GM12878 (cell line): ENCODE data around the gene AIF1. TPM values are rescaled to one million over a fixed set of nuclear protein-coding genes. Genes with fewer than 3 reads are reported as not detected.

Experiments used
- ATAC-seq: fragments of 200-7000 bp; cut with Tn5 transposase; 3 replicates; pipeline ENCODE4 v1.9.1; 2020; ENCODE audit warnings: mild to moderate bottlenecking, moderate library complexity
- BruUV-seq: library from RNA; stranded (reverse); fragments of 400-500 nt; replicated peaks from 2 replicates; lab custom pipeline; 2021; lab: Mats Ljungman, UMichigan
- CTCF ChIA-PET: fragments of 300-600 bp; sonication (Branson Sonifier 250); formaldehyde crosslinking; extraction: SDS; loops from one replicate; lab custom pipeline; 2021; ENCODE audit warnings: inconsistent platforms; lab: Yijun Ruan, JAX
- POLR2A ChIA-PET: fragments of 350-600 bp; formaldehyde crosslinking; extraction: SDS; loops from one replicate; lab custom pipeline; 2021; ENCODE audit warnings: inconsistent platforms; lab: Charles Lee
- RAD21 ChIA-PET: fragments of 300-600 bp; sonication (Branson Sonifier 250); formaldehyde crosslinking; loops from one replicate; lab custom pipeline; 2023; ENCODE audit warnings: antibody characterized with exemption; ENCODE audit not compliant: unreplicated experiment; lab: Charles Lee
- SMC1A ChIA-PET: fragments of 300-600 bp; sonication (Branson Sonifier 250); formaldehyde crosslinking; loops from one replicate; lab custom pipeline; 2023; ENCODE audit not compliant: unreplicated experiment, uncharacterized antibody; lab: Charles Lee
- DNase-seq: peaks from one replicate; pipeline ENCODE4 v3.0.0-alpha.2; 2011; ENCODE audit warnings: low read depth, low spot score
- FAIRE-seq: peaks from 3 replicates; lab custom pipeline; 2011; peaks lifted over from hg19 to GRCh38; lab: Jason Lieb, UNC
- H2AFZ ChIP-seq: 2 replicates; pipeline ENCODE4 v1.6.0; 2011; ENCODE audit warnings: low read depth, low read length, control low read depth; ENCODE audit not compliant: control insufficient read depth
- H3K27ac ChIP-seq: 2 replicates; pipeline ENCODE4 v1.5.1; 2011; ENCODE audit warnings: control low read depth; ENCODE audit not compliant: control insufficient read depth, insufficient read depth
- H3K27me3 ChIP-seq, 2 experiments: replicated peaks in 1 of 2; 2 replicates each; pipeline versions ENCODE4 v1.6.0 to v1.6.1; 2011; ENCODE audit warnings: low read length in 1 of 2; ENCODE audit not compliant: control insufficient read depth in 2 of 2, insufficient read depth in 2 of 2
- H3K36me3 ChIP-seq, 2 experiments: 2 replicates each; pipeline ENCODE4 v1.5.1; 2011; ENCODE audit warnings: low read length in 1 of 2; ENCODE audit not compliant: control insufficient read depth in 2 of 2, insufficient read depth in 2 of 2
- H3K4me1 ChIP-seq: 2 replicates; pipeline ENCODE4 v1.6.1; 2011; ENCODE audit warnings: mild to moderate bottlenecking, low read length, moderate library complexity, mixed read lengths; ENCODE audit not compliant: control insufficient read depth, insufficient read depth
- H3K4me2 ChIP-seq: 2 replicates; pipeline ENCODE4 v1.6.0; 2011; ENCODE audit warnings: control low read depth; ENCODE audit not compliant: control insufficient read depth, insufficient read depth
- H3K4me3 ChIP-seq: fragments of 200-600 bp; sonication (generic); 2 replicates; pipeline ENCODE4 v1.5.1; 2016
- H3K79me2 ChIP-seq: 2 replicates; pipeline ENCODE4 v1.6.0; 2011; ENCODE audit warnings: low read length; ENCODE audit not compliant: control insufficient read depth, insufficient read depth
- H3K9ac ChIP-seq: 2 replicates; pipeline ENCODE4 v1.8.0; 2011; ENCODE audit warnings: low read length, control low read depth, mixed read lengths; ENCODE audit not compliant: control insufficient read depth, insufficient read depth
- H3K9me3 ChIP-seq: replicated peaks from 3 replicates; pipeline ENCODE4 v1.5.1; 2011; ENCODE audit warnings: mild to moderate bottlenecking, low read length; ENCODE audit not compliant: control insufficient read depth, insufficient read depth
- H4K20me1 ChIP-seq: 2 replicates; pipeline ENCODE4 v1.6.0; 2011; ENCODE audit not compliant: control insufficient read depth, insufficient read depth
- ETV6 ChIP-seq, 2 experiments: fragments of 450-650 bp in 1 of 2; IDR thresholded peaks in 1 of 2; conservative IDR thresholded peaks in 1 of 2; 2 replicates each; pipeline ENCODE4 v1.6.1; 2014; ENCODE audit warnings: antibody characterized with exemption in 1 of 2, borderline replicate concordance in 1 of 2, low read depth in 1 of 2, mild to moderate bottlenecking in 1 of 2, moderate library complexity in 1 of 2
- MEF2B ChIP-seq: fragments of 450-650 bp; IDR thresholded peaks from 2 replicates; pipeline ENCODE4 v1.6.1; 2018; ENCODE audit warnings: mild to moderate bottlenecking, moderate library complexity; ENCODE audit not compliant: partially characterized antibody, poor library complexity, severe bottlenecking
- MXI1 ChIP-seq: fragments of 150-350 bp; IDR thresholded peaks from 2 replicates; pipeline ENCODE4 v1.6.1; 2011; ENCODE audit warnings: low read depth, mild to moderate bottlenecking, inconsistent platforms, low read length, improper control_type of control experiment
- MYB ChIP-seq: fragments of 150-350 bp; IDR thresholded peaks from 2 replicates; pipeline ENCODE4 v1.6.1; 2014; ENCODE audit warnings: mild to moderate bottlenecking, low read depth, low read length, borderline replicate concordance
- NFYA ChIP-seq: IDR thresholded peaks from 2 replicates; pipeline ENCODE4 v1.6.1; 2011; ENCODE audit warnings: low read depth, mild to moderate bottlenecking, low read length, improper control_type of control experiment, borderline replicate concordance
- NKRF ChIP-seq: fragments of 450-650 bp; conservative IDR thresholded peaks from 2 replicates; pipeline ENCODE4 v1.6.1; 2017; ENCODE audit warnings: mild to moderate bottlenecking, moderate library complexity
- RUNX3 ChIP-seq: IDR thresholded peaks from 2 replicates; pipeline ENCODE4 v1.6.1; 2012; ENCODE audit warnings: low read length, inconsistent platforms
- SPI1 ChIP-seq: IDR thresholded peaks from 2 replicates; pipeline ENCODE4 v1.6.1; 2011; ENCODE audit warnings: low read depth, mild to moderate bottlenecking, low read length, moderate library complexity, borderline replicate concordance; ENCODE audit not compliant: insufficient read depth
- TCF3 ChIP-seq: IDR thresholded peaks from 2 replicates; pipeline ENCODE4 v1.6.1; 2012; ENCODE audit warnings: low read depth, mild to moderate bottlenecking, low read length, borderline replicate concordance; ENCODE audit not compliant: insufficient read depth
- USF1 ChIP-seq: IDR thresholded peaks from 2 replicates; pipeline ENCODE4 v1.6.1; 2011; ENCODE audit warnings: borderline replicate concordance, low read depth, mild to moderate bottlenecking, moderate library complexity, mixed read lengths, low read length; ENCODE audit not compliant: insufficient read depth; ENCODE audit errors: extremely low read length
- ZNF217 ChIP-seq: fragments of 450-650 bp; IDR thresholded peaks from 2 replicates; pipeline ENCODE4 v1.6.1; 2017; ENCODE audit warnings: antibody characterized with exemption, mild to moderate bottlenecking
- ZNF687 ChIP-seq: fragments of 450-650 bp; IDR thresholded peaks from 2 replicates; pipeline ENCODE4 v1.6.1; 2017; ENCODE audit warnings: mild to moderate bottlenecking, moderate library complexity
- WGBS: methylation state at CpG from one replicate; pipeline ENCODE4 v1.1.6; 2016; ENCODE audit warnings: low lambda C conversion rate; ENCODE audit not compliant: insufficient replicate concordance, insufficient coverage; ENCODE audit errors: missing lambda C conversion rate; 5-methylcytosine and 5-hydroxymethylcytosine counted together
- in situ Hi-C: fragments of 300-500 bp; cut with MboI; formaldehyde crosslinking; loops from 9 replicates; pipeline ENCODE4 v1.14.3; 2018; ENCODE audit warnings: mixed read lengths
- intact Hi-C: fragments of 100-400 bp; cut with micrococcal nuclease; formaldehyde crosslinking; loops from one replicate; pipeline ENCODE4 v1.14.2; 2022; ENCODE audit not compliant: unreplicated experiment
- polyA plus RNA-seq, 11 experiments: library from polyadenylated mRNA; depleted of rRNA in 4 of 11; unstranded in 6 of 11; stranded (reverse) in 5 of 11; fragments of >200 nt; fragmentation: Nextera tagmentation in 4 of 11; fragmentation: Illumina TruSeq in 1 of 11; extraction: Ambion mirVana in 4 of 11; extraction: Trizol in 1 of 11; gene quantifications; 1 replicate in 1 of 11; 2 replicates in 10 of 11; pipeline versions ENCODE4 v1.2.1 to v1.2.3, GENCODE V29; 2011 to 2016; ENCODE audit warnings: inconsistent platforms in 2 of 11, missing spikeins in 2 of 11, low read depth in 1 of 11
- total RNA-seq, 4 experiments: library from RNA; depleted of rRNA in 3 of 4; stranded (reverse); fragments of >200 nt in 3 of 4; fragmentation: Illumina TruSeq in 1 of 4; extraction: Trizol in 1 of 4; gene quantifications; 2 replicates each; pipeline versions ENCODE4 v1.2.1 to v1.2.3, GENCODE V29; 2013 to 2021

Gene AIF1
- total and polyA plus RNA-seq, 10 of the 15 experiments (the other 5 are each of a cell fraction or from before 2014, with no cell fraction given): 1.9 to 256 (median 134) TPM

- TF ChIP-seq TCF3 (no peak), USF1 (no peak), MYB (no peak)
Measured at GRCh38 chr6:31642798-31643570, 27.9 kb downstream of the AIF1 start (continued).

GRCh38 chr6:31643818-31644454 is 28.9 kb downstream of the AIF1 start:
- ChIA-PET RAD21 (interaction anchor here (0.6 kb wide), 1 partner anchor 763 kb away, joined by 4 read pairs; no protein-coding TSS in a partner anchor), SMC1A (interaction anchor here (1.8 kb wide), 1 partner anchor 8 kb away, joined by 10 read pairs; the partner anchor contains the start of gene BAG6), POLR2A (interaction anchor here (1.0 to 1.3 kb wide), 2 partner anchors 9 to 94 kb away, joined by 4 to 5 read pairs; partner anchors contain the start of gene BAG6), CTCF (no interaction called here)
- FAIRE-seq (no peak), DNase-seq (no peak), ATAC-seq (no peak)
- H3K4me1 ChIP-seq: no peaks in the 10 kb centered on the region
- H3K4me3 ChIP-seq: no peak overlapping the region
- BruUV-seq: no TSS peak
- intact Hi-C loops: no loop called here
- no peaks in the 10 kb centered on the region for H3K79me2 ChIP-seq
- no peak overlapping the region for H3K27ac ChIP-seq
- no peaks in the 10 kb centered on the region for H3K9me3 ChIP-seq
- whole genome bisulfite sequencing: 90% methylated on average over 17 of the region's 17 CpGs
- no peak overlapping the region for H2AFZ ChIP-seq
- in situ Hi-C loops: no loop called here
- no peak overlapping the region for H3K9ac ChIP-seq
- no peaks in the 10 kb centered on the region; the same call in 1 of the 2 replicates for H4K20me1 ChIP-seq
- H3K4me2 ChIP-seq: no peak overlapping the region
- no peaks in the 10 kb centered on the region for H3K27me3 ChIP-seq
- H3K36me3 ChIP-seq: peaks cover 36 to 55% of the 10 kb centered on the region in 2 experiments
- TF ChIP-seq NFYA: no peak
- TF ChIP-seq ZNF687: no peak
- no peak for TF ChIP-seq ETV6 (conservative IDR thresholded peaks at IDR 0.05 in 1 of 2, IDR thresholded peaks at IDR 0.05 in 1 of 2; ENCODE audit: borderline replicate concordance in 1 of 2, low read depth in 1 of 2)
- TF ChIP-seq MEF2B: no peak
- TF ChIP-seq RUNX3: no peak
- TF ChIP-seq MXI1: no peak
- TF ChIP-seq ZNF217: no peak
- no peak for TF ChIP-seq SPI1
- no peak for TF ChIP-seq NKRF
